Measurements from ENCODE around the gene TBC1D22A.

TBC1D22A gene

DNA sequence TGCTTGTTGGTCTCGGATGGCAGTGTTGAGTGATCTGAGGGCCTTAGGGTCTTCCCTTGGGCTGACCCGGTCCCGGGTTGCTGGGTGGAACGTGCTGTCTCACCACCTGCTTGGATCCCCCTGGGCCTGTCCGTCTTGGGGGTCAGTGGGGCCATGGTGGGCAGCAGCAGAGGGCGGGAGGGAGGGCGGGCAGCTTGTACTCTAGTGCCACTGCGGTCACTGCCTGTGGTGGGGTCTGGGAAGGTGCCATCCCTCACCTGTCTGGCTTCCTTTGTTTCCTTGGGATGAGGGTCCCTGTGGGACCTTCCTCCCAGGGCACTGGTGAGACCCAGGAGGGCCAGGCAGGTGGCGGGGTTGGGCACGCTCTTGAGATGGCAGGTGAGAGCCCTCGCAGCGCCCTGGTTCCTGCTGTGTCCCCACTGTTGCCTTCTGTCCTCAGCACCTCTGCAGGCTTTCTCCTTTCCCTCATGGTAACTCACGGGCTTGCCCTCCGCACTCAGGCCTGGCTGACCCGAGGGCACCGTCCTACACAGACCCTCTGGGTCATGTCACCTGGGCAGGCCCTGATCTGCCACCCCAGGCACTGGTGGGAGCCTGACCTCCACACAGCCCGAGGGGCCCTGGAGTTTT lies 34.2 kb downstream of the TBC1D22A start:
- DNase-seq = no peak

DNA sequence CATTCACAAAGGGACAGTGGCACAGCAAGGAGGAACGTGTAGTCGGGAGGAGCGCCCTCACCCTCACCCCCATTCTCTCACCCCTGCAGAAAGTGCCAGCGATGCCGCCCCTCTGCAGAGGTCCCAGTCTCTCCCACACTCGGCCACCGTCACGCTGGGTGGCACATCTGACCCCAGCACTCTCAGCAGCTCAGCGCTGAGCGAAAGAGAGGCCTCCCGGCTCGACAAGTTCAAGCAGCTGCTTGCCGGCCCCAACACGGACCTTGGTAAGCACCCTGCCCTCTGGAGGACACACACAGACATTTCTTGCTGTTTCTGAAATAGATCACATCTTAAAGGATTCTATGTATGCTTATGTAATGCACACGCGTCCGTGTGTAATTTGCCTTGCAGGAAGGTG lies 34.9 kb downstream of the TBC1D22A start:
- DNase-seq = no peak

DNA sequence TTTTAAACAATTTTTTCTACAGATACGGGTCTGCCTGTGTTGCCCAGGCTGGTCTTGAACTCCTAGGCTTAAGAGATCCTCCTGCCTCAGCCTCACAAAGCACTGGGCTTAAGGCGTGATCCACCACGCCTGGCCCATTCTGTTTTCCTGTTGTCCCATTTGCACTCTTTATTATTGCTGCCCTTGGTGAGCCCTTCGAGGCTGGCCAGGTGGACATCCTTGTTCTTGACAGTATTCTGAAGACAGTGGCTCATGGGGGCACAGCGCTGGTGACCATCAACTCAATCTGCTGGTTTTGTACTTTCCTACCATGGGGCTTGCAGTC lies 35.6 kb downstream of the TBC1D22A start:
- DNase-seq = no peak

DNA sequence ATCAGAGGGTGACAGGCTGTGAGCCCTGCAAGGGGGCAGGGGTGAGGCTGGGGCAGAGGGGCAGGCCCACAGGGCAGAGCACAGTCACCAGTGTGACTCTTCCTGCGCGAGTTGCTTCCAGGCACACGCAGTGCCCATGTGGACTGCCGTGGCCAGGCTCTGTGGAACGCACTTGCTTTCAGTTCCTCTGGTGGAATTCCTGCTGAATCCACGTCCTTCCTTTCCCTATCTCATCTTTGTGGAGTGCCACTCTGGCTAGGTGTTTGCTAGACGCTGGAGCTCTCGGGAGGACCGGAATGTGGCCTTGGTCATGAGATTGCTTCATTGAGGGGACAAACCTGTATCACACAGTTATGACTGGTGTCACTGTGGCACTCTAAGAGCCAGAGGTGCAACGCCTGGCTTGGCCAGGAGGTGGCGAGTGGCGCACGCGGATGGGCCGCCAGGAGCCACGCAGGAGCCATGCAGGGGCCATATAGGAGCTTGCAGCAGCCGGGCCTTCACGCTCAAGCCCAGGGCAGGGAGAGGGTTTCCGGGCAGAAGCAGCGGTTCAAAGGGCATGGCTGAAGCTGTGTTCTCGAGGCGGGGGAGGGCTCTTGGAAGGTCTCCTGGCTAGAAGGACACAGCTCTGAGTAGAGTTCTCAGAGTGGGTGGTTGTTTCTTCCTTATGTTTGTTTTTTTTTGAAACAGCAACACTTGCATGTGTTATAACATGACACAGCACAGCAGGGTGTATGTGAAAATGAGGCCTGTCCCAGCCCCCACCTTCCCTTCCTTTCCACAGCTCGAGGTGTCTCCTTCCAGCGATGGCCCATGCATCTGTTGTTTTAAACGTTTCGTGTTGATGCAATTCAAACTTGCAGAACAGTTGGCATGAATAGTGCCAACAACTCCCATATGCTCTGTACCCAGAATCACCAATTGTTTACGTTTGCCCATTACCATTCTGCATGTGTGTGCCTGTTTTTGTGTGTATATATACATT lies 36.2 kb downstream of the TBC1D22A start:
- peak; percentile 32 for DNase-seq

DNA sequence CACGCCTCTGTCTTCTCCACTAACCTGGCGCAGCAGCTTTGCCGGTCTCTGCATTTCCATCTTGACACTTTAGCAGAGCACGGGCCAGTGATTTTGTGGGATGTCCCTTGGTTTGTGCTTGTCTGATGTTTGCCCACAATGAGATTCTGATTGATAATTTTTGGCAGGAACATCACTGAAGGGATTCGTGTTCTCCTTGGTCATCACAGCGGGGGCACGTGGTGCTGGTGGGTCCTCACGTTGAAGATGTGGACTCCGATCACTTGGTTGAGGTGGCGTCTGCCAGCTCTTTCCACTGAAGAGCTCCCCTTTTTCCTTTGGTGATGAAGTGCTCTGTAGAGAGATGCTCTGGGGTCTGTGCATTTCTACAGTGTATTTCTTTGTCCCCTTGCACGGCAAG lies 37.2 kb downstream of the TBC1D22A start:
- no peak for DNase-seq

DNA sequence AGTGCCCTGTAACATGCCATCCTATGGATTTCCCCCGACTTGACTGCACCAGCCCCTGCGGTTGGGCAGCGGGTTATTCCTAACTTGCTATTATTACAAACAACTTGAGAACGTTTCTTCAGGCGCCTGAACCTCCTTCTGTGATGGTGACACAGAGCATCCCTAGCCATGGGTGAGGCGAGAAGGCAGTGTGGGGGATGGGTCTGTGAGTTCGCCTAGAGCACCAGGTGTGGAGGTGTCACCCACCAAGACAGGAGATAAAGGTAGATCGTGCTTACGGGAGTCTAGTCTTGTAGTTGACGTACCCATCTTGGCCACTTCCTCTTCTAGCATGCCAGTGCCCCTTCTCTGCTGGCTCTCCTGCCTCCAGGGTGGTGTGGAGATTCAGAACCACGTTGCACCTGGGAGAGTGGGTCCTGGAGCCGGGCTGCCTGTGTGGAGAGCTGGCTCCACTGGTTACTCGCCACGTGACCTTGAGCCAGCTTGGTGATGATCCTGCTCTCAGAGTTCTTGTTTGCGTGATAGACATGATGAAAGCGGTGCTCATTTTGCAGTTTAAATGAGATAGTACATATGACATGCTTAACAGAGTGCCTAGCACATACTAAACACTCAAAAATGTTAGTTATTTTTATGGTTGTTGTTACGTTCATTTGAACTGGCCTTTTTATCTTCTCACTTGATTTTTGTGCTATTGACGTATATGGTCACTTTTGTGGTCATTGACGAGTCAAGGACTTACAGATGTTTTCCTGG lies 37.8 kb downstream of the TBC1D22A start:
- no peak for DNase-seq

GRCh38 chr22:46801331-46801811 lies 38.9 kb downstream of the TBC1D22A start:
- DNase-seq = no peak

GRCh38 chr22:46801826-46802607 lies 39.6 kb downstream of the TBC1D22A start:
- no peak for DNase-seq

- no peak for DNase-seq
These were observed 40.2 kb downstream of the TBC1D22A start for GRCh38 chr22:46802608-46803027.

- DNase-seq = peak; percentile 56
These were observed 40.8 kb downstream of the TBC1D22A start for GRCh38 chr22:46803031-46803880.

- DNase-seq = no peak
These were observed 41.5 kb downstream of the TBC1D22A start for GRCh38 chr22:46803936-46804335.

DNA sequence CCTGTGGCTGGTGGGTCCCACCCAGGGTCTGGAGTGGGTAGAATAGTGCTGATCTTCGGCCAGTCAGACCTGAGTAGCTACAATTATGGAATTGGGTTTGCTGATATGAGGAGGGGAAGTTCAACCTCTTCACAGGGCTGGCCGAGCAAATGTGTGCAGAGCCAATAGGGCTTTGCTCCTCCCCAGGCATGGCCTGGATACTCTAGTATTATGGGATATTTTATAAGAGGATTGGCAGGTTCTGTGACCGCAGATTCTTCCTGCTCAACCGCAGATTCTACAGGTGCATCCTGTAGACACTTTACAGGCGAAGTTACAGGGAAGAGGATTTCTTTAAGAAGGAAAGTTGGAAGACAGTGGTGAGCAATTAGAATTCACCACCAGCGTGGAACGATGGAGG lies 44.3 kb downstream of the TBC1D22A start:
- no peak for DNase-seq

DNA sequence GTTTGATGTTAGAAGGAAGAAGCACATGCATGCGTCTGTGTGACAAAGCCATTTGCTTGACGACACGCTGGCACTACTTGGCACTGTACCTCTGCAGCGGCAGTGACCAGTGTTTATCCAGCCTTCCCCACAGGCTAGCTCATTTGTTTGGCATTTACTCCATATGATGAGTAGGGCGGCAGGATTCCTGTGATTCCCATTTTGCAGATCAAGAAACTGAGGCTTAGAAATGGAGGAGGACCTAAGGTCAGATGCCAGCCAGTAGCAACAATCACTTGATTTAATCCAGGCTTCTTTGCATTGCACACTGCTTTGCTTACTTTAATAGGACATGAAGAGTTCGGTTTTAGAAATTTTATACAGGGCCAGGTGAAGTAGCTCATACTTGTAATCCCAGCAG lies 45.0 kb downstream of the TBC1D22A start:
- DNase-seq = no peak

DNA sequence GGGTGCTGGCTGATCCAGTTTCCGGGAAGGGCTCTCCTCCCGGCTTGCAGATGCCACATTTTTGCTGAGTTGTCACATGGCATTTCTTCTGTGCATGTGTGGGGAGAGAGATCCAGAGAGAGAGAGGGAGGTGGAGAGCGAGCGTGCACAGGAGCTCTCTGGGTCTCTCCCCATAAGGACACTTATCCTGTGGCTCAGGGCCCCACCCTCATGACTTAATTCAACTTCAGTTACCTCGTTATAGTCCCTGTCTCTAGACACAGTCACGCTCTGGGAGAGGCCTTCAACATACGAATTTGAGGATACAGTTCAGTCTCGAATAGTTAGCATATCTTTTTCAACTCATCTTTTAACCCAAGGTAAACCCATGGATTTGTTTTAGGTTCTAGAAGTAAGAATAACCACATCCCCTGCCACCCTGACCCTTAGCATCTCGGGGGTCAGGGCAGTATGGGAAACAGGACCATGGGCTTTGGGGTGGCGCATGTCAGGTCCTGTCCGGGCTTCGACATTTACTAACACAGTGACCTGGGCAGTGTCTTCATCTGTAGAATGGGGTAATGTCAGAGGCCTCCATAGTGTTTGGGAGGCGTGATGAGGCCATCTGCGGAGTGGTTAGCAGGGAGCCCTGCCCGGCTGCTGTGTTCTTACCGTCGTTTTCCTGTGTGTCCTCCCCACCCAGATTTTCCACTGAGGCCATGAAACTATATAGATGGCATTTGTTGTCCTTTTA lies 46.9 kb downstream of the TBC1D22A start:
- no peak for DNase-seq

DNA sequence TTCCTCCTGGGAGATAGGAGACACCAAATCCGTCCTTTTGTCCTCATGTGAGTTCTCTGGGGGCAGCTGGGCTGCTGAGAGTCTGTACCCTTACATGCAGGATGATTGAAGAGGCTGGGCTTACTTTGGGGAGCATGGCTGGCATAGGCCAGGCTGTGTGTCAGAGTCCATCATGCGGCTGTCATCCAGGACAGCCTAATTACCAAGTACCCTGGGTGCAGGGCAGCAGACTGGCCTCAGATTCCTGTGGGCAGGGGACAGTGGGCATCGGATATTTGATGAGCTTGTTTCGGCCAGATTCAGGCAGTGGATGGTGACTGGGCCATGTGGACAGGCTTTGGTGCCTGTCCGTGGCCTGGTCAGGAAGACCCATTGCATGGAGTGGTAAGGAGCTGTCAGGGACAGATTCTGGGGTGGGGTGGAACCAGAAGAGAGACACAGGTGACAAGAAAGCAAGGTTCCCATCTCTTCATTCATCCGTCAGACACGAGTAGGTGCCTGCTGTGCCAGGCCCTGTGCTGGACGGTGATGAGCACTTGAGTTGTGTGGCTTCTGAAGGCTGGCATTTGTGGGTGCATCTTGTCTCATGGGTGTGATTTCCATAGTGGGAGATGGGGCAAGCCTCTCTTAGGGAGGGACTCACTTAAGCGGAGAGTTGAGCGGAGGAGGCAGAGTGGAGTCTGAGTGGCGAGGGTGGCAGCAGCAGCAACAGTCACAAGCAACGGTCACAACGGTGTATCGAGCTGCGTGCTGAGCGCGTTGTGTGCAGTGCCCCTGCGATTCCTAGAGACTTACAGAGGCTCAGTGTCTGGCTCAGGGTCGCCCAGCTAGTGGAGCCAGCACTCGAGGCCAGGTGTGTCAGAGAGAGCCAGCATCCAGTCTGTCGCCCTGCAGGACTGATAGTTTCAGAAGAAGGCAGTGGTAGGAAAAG lies 48.7 kb downstream of the TBC1D22A start:
- DNase-seq = no peak

DNA sequence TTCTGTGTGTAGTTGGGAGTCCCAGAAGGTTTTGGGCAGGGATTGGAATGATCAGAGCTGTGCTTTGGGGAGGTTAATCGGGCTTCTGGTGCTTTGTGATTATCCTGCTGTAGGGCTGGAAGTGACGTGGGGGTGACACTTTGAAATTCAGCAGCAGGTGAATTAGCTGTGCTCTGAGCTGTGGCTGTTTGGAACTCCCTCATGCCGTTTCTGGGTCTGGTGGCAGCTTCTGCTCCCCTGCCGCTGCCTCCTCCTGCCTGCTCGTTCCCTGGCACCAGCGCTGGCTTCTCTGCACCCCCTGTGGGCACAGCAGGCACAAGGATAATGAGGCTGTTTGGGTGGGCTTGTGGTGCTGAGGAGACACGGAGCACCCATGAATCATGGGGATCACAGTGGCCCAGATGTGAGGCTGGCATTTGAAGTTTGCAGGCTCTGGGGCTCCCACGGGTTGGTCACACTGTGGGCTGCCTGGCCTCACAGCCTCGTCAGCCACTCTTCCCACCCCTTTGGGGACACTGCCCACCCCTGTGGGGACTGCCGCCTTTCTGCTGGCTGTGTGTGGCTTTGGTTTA lies 49.7 kb downstream of the TBC1D22A start:
- no peak for DNase-seq

DNA sequence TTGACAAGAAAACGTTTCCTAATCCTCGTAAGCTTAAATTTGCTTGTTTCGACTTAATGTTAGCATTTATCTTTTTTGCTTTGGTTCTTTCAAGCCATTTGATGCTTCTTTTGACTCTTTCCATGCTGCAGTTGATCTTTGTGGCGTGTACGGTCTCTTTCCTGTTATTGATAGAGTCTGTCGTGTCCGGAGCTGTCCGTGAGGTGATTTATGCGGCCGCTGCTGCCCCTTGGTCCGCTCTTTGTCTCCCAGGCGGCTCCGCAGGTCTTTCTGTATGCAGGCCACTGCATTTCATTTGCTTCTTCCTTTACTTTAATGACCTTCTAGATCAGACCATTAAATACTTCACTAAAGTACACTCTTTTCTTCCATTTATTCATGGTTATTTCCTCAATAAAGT lies 50.3 kb downstream of the TBC1D22A start:
- no peak for DNase-seq

DNA sequence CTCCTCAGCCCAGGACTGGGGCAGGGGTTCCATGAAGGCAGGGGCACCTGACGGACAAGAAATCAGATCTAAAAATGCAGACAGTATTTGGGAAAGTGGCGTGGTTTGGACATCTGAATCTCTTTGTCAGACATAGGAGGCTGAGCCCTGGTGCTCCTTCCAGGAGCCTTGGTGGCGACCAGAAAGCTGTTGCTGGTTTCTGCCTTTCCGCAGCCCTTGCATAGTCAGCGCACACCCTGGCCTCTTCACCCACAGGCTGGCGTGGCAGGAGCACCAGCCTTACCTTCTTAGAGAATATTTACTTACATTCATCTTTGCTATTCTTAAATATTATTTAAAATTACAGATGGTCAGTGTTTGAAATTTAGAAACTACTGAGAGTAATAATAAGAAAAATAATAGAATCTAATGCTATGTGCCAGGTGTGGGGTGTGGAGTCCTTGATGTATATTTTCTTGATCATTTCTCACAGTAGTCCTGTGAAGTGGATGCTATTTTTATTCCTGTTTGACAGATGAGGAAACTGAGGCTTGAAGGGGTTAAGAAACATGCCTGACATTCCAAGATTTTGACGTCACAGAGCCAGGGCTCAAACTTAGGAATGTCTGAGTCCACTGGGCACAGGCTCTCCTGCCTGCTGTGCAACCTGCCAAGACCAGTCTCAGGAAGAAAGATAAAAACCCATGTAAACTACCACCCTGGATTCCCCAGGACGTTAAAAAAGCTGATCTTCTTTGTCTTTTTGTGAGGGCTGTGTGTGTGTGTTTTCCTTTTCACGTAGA lies 51.6 kb downstream of the TBC1D22A start:
- DNase-seq = no peak
